ENCODE data around the gene CYP2E1.
"Not testable (repeated sequence)": the region's sequence is repeated elsewhere in the genome, so short reads cannot be mapped to it uniquely, and the experiment has no call there.

The CYP2E1 gene

DNA sequence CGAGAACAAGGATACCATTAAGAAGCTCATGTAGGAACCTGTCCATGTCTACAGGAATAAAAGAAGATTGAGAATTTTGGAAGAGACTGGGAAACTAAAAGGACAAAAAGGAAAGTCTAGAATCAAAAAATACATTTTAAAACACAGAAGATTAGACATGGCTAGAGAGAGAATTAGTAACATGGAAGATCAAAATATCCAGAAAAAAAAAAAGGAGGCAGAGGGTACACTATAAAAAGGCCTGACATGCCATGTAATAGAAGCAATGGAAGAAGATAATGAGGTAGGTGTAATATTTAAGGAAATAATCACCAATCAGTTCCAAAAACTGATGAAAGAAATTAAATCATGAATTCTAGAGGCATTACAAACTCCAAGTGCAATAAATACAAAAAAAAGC is 46.3 kb downstream of the CYP2E1 start:
- DNase-seq = not testable (repeated sequence)

DNA sequence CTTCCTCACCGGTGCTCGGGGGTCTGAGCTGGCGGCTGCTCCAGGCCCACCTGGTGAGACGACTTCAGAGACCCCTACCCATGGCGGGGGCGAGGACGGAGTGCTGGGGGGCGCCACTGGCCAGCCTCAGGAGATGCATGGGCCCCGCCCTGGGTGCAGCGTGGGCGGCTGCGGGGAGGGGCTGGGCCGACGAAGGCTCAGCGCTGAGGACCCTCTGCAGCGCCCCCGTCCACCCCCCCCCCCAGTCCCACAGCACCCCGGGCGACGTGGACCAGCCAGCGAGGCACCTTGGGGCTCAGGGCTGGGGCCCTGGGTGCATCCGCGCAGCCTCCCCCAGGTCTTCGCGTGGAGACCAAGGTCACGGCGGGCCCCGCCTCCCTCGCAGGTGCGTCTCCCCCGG is 49.9 kb downstream of the CYP2E1 start:
- not testable (repeated sequence) for DNase-seq
